IMR-90 (cell line): ENCODE data around the gene RAD51B. TPM values are rescaled to one million over a fixed set of nuclear protein-coding genes. Genes with fewer than 3 reads are reported as not detected.

Experiments used
- ATAC-seq: fragments of 200-7000 bp; cut with Tn5 transposase; 2 replicates; pipeline ENCODE4 v1.9.1; 2020; ENCODE audit warnings: low read depth, mild to moderate bottlenecking, moderate library complexity
- BruUV-seq: library from RNA; stranded (reverse); fragments of 400-500 nt; replicated peaks from 2 replicates; lab custom pipeline; 2021; lab: Mats Ljungman, UMichigan
- CTCF ChIA-PET: fragments of 300-600 bp; formaldehyde crosslinking; extraction: SDS; loops from one replicate; lab custom pipeline; 2021; ENCODE audit warnings: antibody characterized with exemption; lab: Yijun Ruan, JAX
- POLR2A ChIA-PET: fragments of 300-600 bp; sonication (Branson Sonifier 250); formaldehyde crosslinking; loops from one replicate; lab custom pipeline; 2022; ENCODE audit warnings: antibody characterized with exemption; ENCODE audit not compliant: unreplicated experiment; lab: Charles Lee
- DNase-seq: peaks from one replicate; pipeline ENCODE4 v3.0.0; 2013
- H2AFZ ChIP-seq: replicated peaks from 2 replicates; pipeline ENCODE3; 2013; ENCODE audit warnings: low read length, mild to moderate bottlenecking; ENCODE audit not compliant: poor library complexity
- H2AK5ac ChIP-seq: 2 replicates; pipeline ENCODE4 v1.6.1; 2013; ENCODE audit warnings: low read depth, low read length, inconsistent platforms
- H2AK9ac ChIP-seq: replicated peaks from 2 replicates; pipeline ENCODE3; 2013; ENCODE audit warnings: mild to moderate bottlenecking, low read depth, low read length, moderate library complexity; ENCODE audit not compliant: poor library complexity
- H2BK120ac ChIP-seq: 2 replicates; pipeline ENCODE4 v1.6.1; 2013; ENCODE audit warnings: low read depth, low read length, inconsistent platforms
- H2BK15ac ChIP-seq: 3 replicates; pipeline ENCODE4 v1.6.1; 2013; ENCODE audit warnings: low read depth, low read length, inconsistent platforms
- H2BK20ac ChIP-seq: 2 replicates; pipeline ENCODE4 v1.6.1; 2013; ENCODE audit warnings: low read depth, mild to moderate bottlenecking, inconsistent platforms, low read length, moderate library complexity
- H2BK5ac ChIP-seq: 2 replicates; pipeline ENCODE4 v1.6.1; 2013; ENCODE audit warnings: mild to moderate bottlenecking, low read depth, low read length, inconsistent platforms; ENCODE audit not compliant: poor library complexity, severe bottlenecking
- H3K14ac ChIP-seq: replicated peaks from 2 replicates; pipeline ENCODE4 v1.6.1; 2013; ENCODE audit warnings: low read depth, low read length, inconsistent platforms
- H3K18ac ChIP-seq: 2 replicates; pipeline ENCODE4 v1.6.1; 2013; ENCODE audit warnings: low read depth, low read length, control low read depth
- H3K23ac ChIP-seq: 2 replicates; pipeline ENCODE4 v1.6.1; 2013; ENCODE audit warnings: low read depth, low read length, inconsistent platforms
- H3K27ac ChIP-seq: 2 replicates; pipeline ENCODE4 v1.5.1; 2013; ENCODE audit warnings: mild to moderate bottlenecking, control low read depth, low read length; ENCODE audit not compliant: insufficient read depth
- H3K27me3 ChIP-seq: 2 replicates; pipeline ENCODE4 v1.6.1; 2013; ENCODE audit warnings: low read length; ENCODE audit not compliant: control insufficient read depth, insufficient read depth
- H3K36me3 ChIP-seq: 2 replicates; pipeline ENCODE4 v1.6.1; 2013; ENCODE audit warnings: low read length, mixed read lengths; ENCODE audit not compliant: control insufficient read depth, insufficient read depth
- H3K4ac ChIP-seq: 2 replicates; pipeline ENCODE4 v1.6.1; 2013; ENCODE audit warnings: low read depth, low read length, inconsistent platforms
- H3K4me1 ChIP-seq: 2 replicates; pipeline ENCODE4 v1.6.1; 2013; ENCODE audit warnings: low read length, mixed read lengths; ENCODE audit not compliant: control insufficient read depth, insufficient read depth
- H3K4me2 ChIP-seq: 2 replicates; pipeline ENCODE4 v1.6.1; 2013; ENCODE audit warnings: low read depth, mild to moderate bottlenecking, control low read depth, low read length, moderate library complexity
- H3K4me3 ChIP-seq: 2 replicates; pipeline ENCODE4 v1.5.1; 2013; ENCODE audit warnings: low read depth, mild to moderate bottlenecking, control low read depth, low read length, moderate library complexity; ENCODE audit not compliant: insufficient read depth
- H3K56ac ChIP-seq: 2 replicates; pipeline ENCODE4 v1.6.1; 2013; ENCODE audit warnings: low read length, inconsistent platforms; ENCODE audit not compliant: insufficient read depth; ENCODE audit errors: extremely low read depth
- H3K79me1 ChIP-seq, 2 experiments: 2 replicates each; pipeline ENCODE4 v1.6.1; 2013; ENCODE audit warnings: low read length in 2 of 2, inconsistent platforms in 1 of 2, low read depth in 1 of 2
- H3K9ac ChIP-seq: 2 replicates; pipeline ENCODE4 v1.6.1; 2013; ENCODE audit warnings: low read depth, low read length, control low read depth
- H3K9me1 ChIP-seq: 2 replicates; pipeline ENCODE4 v1.6.1; 2013; ENCODE audit warnings: low read length, inconsistent platforms; ENCODE audit not compliant: insufficient read depth
- H3K9me3 ChIP-seq: 2 replicates; pipeline ENCODE4 v1.6.1; 2013; ENCODE audit warnings: low read length; ENCODE audit not compliant: control insufficient read depth, insufficient read depth
- H4K20me1 ChIP-seq: 2 replicates; pipeline ENCODE4 v1.6.1; 2013; ENCODE audit warnings: low read length, inconsistent platforms; ENCODE audit not compliant: insufficient read depth
- H4K5ac ChIP-seq: 2 replicates; pipeline ENCODE4 v1.6.1; 2013; ENCODE audit warnings: mild to moderate bottlenecking, low read depth, low read length, control low read depth
- H4K8ac ChIP-seq, 2 experiments: 2 replicates each; pipeline ENCODE4 v1.6.1; 2013; ENCODE audit warnings: low read depth in 2 of 2, low read length in 2 of 2, control low read depth in 1 of 2, inconsistent platforms in 1 of 2
- H4K91ac ChIP-seq: 2 replicates; pipeline ENCODE4 v1.6.1; 2013; ENCODE audit warnings: low read depth, low read length, inconsistent platforms; ENCODE audit not compliant: insufficient read depth
- BHLHE40 ChIP-seq: fragments of 150-350 bp; IDR thresholded peaks from 2 replicates; pipeline ENCODE4 v1.6.1; 2016; ENCODE audit warnings: mild to moderate bottlenecking, low read depth, low read length
- CTCF ChIP-seq: conservative IDR thresholded peaks from 2 replicates; pipeline ENCODE4 v1.5.1; 2012; ENCODE audit warnings: mild to moderate bottlenecking, low read depth, low read length, improper control_type of control experiment
- FOS ChIP-seq: fragments of 150-350 bp; IDR thresholded peaks from 2 replicates; pipeline ENCODE4 v1.6.1; 2016; ENCODE audit warnings: low read depth, low read length
- MAZ ChIP-seq: IDR thresholded peaks from 2 replicates; pipeline ENCODE4 v1.6.1; 2012; ENCODE audit warnings: low read depth, mild to moderate bottlenecking, low read length, improper control_type of control experiment, moderate library complexity, borderline replicate concordance
- MXI1 ChIP-seq: IDR thresholded peaks from 2 replicates; pipeline ENCODE4 v1.6.1; 2012; ENCODE audit warnings: low read depth, mild to moderate bottlenecking, low read length, moderate library complexity, borderline replicate concordance
- NFE2L2 ChIP-seq: fragments of 150-350 bp; IDR thresholded peaks from 2 replicates; pipeline ENCODE4 v1.6.1; 2016; ENCODE audit warnings: low read depth, mild to moderate bottlenecking, low read length
- POLR2A ChIP-seq: IDR thresholded peaks from 2 replicates; pipeline ENCODE4 v1.6.1; 2012; ENCODE audit warnings: mild to moderate bottlenecking, low read depth, low read length
- SMC3 ChIP-seq: fragments of 150-350 bp; IDR thresholded peaks from 2 replicates; pipeline ENCODE4 v1.6.1; 2016; ENCODE audit warnings: low read depth, mild to moderate bottlenecking, antibody characterized with exemption, low read length, moderate library complexity
- WGBS, 2 experiments: methylation state at CpG; one replicate each; pipeline versions ENCODE4 v1.1.5 to v1.1.7; 2013; ENCODE audit warnings: missing lambda C conversion rate in 2 of 2; ENCODE audit not compliant: insufficient read length in 1 of 2; ENCODE audit errors: extremely low coverage in 2 of 2; 5-methylcytosine and 5-hydroxymethylcytosine counted together
- dilution Hi-C: fragments of 300-500 bp; cut with HindIII; formaldehyde crosslinking; loops from one replicate; pipeline ENCODE4 v1.14.3; 2018; ENCODE audit warnings: low sequenced_read_pairs; ENCODE audit not compliant: unreplicated experiment
- in situ Hi-C: fragments of 300-500 bp; cut with MboI; formaldehyde crosslinking; loops from 3 replicates; pipeline ENCODE4 v1.14.3; 2019; ENCODE audit warnings: low sequenced_read_pairs, inconsistent platforms, mixed read lengths
- intact Hi-C: fragments of 100-400 bp; cut with micrococcal nuclease; formaldehyde crosslinking; loops from 2 replicates; pipeline ENCODE4 v1.10.0; 2022
- polyA plus RNA-seq, 3 experiments: library from polyadenylated mRNA; depleted of rRNA; stranded (reverse); fragments of >200 nt; gene quantifications; 2 replicates each; pipeline ENCODE4 v1.2.3, GENCODE V29; 2012; ENCODE audit warnings: low replicate concordance in 1 of 3
- total RNA-seq: library from RNA; depleted of rRNA; stranded (reverse); fragments of >200 nt; gene quantifications from 2 replicates; pipeline ENCODE4 v1.2.3, GENCODE V29; 2012

The RAD51B gene
- total and polyA plus RNA-seq, 2 of the 4 experiments (the other 2 are of a cell fraction): 5.1 to 18.8 TPM

DNA sequence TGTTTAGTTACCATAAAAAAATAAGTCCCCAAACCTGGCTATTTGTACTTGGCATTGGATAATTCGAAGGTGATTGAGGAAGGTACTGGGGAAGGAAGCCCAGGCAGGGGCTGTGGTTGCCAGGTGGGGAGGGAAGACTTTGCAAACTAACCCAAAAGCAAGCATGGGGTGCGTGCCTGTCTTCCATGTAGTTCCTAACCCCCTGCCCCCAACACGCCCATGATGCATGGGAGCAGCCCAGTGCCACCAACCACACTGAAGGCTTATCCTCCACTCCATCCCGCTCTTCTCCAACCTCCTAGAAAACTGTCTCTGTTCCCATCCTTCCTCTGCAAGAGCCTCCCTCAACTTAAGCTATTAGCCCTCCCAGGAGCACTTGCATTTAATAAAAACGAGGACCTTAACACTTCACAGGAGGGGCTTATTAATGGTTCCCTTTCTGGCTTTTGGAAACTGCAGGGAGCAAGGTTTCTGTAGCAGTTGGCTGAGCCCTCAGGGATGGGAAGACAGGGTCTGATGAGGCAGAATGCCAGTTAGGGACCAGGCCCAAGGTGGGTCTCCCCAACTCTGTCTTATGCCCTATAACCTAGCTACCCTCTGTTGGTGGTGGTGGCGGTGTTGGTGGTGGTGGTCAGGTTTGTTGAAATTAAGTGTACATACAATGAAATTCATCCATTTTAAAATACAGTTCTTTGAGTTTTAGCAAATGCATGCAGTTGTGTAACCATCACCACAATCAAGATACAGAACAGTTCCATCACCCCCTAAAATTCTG is 877.3 kb downstream of the RAD51B start:
- ATAC-seq: no peak
- H3K9ac ChIP-seq: no peak overlapping the region
- no peak overlapping the region for H3K14ac ChIP-seq
- H3K79me1 ChIP-seq: peaks cover 0 to 13% of the 10 kb centered on the region in 2 experiments; a peak in 2 of 4 replicates
- H4K8ac ChIP-seq: no peak overlapping the region
- H3K4me1 ChIP-seq: peaks cover 28% of the 10 kb centered on the region
- H2BK20ac ChIP-seq: peak overlapping the region; percentile 94; the same call in 1 of the 2 replicates
- 0 out of 3 replicates have a peak overlapping the region, but pooled peaks have one; percentile 70 for H2BK15ac ChIP-seq
- in situ Hi-C loops: no loop called here
- H3K56ac ChIP-seq: no peak overlapping the region
- H2AK9ac ChIP-seq: no peak overlapping the region
- WGBS, 2 experiments: 85% methylated on average over 2 of the region's 6 CpGs; no CpG with 5 or more reads in 1 of the 2 experiments
- intact Hi-C loops: no loop called here
- no peaks in the 10 kb centered on the region for H3K36me3 ChIP-seq
- H2AFZ ChIP-seq: no peak overlapping the region
- peak overlapping the region; percentile 86 for H2BK120ac ChIP-seq
- no TSS peak for BruUV-seq
- H4K5ac ChIP-seq: no peak overlapping the region
- no peak overlapping the region for H3K27ac ChIP-seq
- H3K9me3 ChIP-seq: peaks cover 7% of the 10 kb centered on the region; the same call in 1 of the 2 replicates
- no peak for TF ChIP-seq FOS
- no peak for TF ChIP-seq SMC3
- TF ChIP-seq POLR2A: no peak
- TF ChIP-seq BHLHE40: no peak
- TF ChIP-seq MAZ: no peak
- TF ChIP-seq CTCF: no peak
- TF ChIP-seq NFE2L2: no peak
- TF ChIP-seq MXI1: no peak
- H3K27me3 ChIP-seq: no peaks in the 10 kb centered on the region
- no peak overlapping the region for H2BK5ac ChIP-seq
- dilution Hi-C loops: no loop called here
- POLR2A ChIA-PET: no interaction called here
- no peak overlapping the region for H3K4me2 ChIP-seq
- H4K91ac ChIP-seq: peak overlapping the region; percentile 82
- H3K9me1 ChIP-seq: peaks cover 26% of the 10 kb centered on the region
- peak overlapping the region; percentile 81 for H2AK5ac ChIP-seq
- H3K18ac ChIP-seq: no peak overlapping the region
- peak overlapping the region; percentile 49 for H3K4ac ChIP-seq
- CTCF ChIA-PET: no interaction called here
- H3K4me3 ChIP-seq: no peak overlapping the region
- no peak for DNase-seq
- H3K23ac ChIP-seq: no peak overlapping the region
- no peaks in the 10 kb centered on the region for H4K20me1 ChIP-seq
